ENCODE results near the gene SPCS2. TPM values are rescaled to one million over a fixed set of nuclear protein-coding genes. Genes with fewer than 3 reads are reported as not detected.

The SPCS2 gene
- total RNA-seq, 1 donor from 2014 or later: 178 TPM

DNA sequence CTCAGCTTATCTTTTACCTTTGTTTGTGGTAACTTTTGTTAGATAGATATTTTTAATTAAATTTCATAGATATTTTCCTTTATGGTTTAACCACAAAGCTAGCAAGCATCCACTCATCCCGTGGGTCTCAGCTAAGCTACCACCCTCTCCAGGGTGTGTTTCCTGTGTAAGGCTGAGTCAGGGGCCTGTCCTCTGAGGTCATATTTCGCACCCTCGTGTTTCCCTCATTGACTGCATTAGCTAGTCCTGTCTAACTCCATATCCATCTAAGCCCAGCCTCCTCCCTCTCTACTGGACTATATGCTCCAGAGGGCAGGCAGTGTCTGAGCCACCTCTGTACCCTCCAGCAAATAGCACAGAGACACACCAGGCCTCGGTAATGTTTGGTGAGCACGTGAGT lies 16.9 kb upstream of the SPCS2 start:
- no peaks in the 10 kb centered on the region for H3K9me3 ChIP-seq
- intact Hi-C loops (cut with DNase I): loop anchor here (5.0 to 10.0 kb wide), 2 partner anchors 103 to 315 kb away; no protein-coding TSS in a partner anchor
- H3K27me3 ChIP-seq: no peaks in the 10 kb centered on the region
- peaks cover 47% of the 10 kb centered on the region for H3K36me3 ChIP-seq
- DNase-seq (no peak), ATAC-seq (no peak)
- no peak overlapping the region for H3K4me3 ChIP-seq
- TF ChIP-seq, protein P1, sequence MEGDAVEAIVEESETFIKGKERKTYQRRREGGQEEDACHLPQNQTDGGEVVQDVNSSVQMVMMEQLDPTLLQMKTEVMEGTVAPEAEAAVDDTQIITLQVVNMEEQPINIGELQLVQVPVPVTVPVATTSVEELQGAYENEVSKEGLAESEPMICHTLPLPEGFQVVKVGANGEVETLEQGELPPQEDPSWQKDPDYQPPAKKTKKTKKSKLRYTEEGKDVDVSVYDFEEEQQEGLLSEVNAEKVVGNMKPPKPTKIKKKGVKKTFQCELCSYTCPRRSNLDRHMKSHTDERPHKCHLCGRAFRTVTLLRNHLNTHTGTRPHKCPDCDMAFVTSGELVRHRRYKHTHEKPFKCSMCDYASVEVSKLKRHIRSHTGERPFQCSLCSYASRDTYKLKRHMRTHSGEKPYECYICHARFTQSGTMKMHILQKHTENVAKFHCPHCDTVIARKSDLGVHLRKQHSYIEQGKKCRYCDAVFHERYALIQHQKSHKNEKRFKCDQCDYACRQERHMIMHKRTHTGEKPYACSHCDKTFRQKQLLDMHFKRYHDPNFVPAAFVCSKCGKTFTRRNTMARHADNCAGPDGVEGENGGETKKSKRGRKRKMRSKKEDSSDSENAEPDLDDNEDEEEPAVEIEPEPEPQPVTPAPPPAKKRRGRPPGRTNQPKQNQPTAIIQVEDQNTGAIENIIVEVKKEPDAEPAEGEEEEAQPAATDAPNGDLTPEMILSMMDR (IDR thresholded peaks at IDR 0.05): no peak
- H3K4me1 ChIP-seq: no peaks in the 10 kb centered on the region
- H3K27ac ChIP-seq: no peak overlapping the region

DNA sequence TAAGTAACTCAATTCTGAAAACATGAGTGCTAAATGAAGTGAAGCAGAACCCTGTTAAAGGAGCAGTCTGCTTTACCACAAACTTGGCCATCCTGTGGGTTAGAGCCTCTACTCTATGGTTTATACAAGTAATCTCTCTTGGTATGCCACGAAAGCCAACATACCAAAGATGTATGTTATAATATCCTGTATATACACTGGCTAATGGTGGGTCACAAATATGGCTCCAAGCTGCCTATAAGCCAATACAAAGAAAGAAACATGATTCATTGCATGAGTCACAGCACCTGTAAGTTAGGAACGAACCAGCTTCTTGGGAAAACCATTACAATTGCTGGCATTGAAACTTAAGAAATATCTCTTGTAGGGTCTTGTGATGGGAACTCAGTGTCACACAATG lies 16.3 kb upstream of the SPCS2 start:
- intact Hi-C loops (cut with DNase I): loop anchor here (5.0 to 10.0 kb wide), 2 partner anchors 102 to 315 kb away; no protein-coding TSS in a partner anchor
- Histone ChIP-seq H3K9me3 (no peaks in the 10 kb centered on the region), H3K27ac (no peak overlapping the region), H3K36me3 (peaks cover 47% of the 10 kb centered on the region), H3K27me3 (no peaks in the 10 kb centered on the region), H3K4me3 (no peak overlapping the region), H3K4me1 (no peaks in the 10 kb centered on the region)
- DNase-seq (no peak), ATAC-seq (no peak)
- TF ChIP-seq, protein P1 (IDR thresholded peaks at IDR 0.05): no peak

DNA sequence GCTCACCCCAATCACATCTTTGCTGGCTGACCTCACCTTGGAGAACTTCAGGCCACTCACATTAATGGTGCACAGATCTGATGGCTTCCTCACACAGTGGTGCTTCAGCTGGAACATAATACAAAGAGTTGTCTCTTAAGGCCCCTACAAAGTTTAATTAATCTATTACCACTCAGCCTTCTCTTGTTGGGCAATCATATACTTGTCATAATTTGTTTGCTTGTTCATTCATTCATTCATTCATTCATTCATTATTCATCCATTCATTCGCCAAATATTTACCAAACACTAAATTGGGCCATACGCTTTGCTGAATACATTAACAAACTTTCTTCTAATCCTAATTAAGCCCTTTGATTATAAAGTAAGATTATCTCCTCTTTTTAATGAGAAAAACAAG lies 15.3 kb upstream of the SPCS2 start:
- Histone ChIP-seq H3K4me1 (no peaks in the 10 kb centered on the region), H3K36me3 (peaks cover 42% of the 10 kb centered on the region), H3K27ac (no peak overlapping the region), H3K4me3 (no peak overlapping the region), H3K9me3 (no peaks in the 10 kb centered on the region), H3K27me3 (no peaks in the 10 kb centered on the region)
- TF ChIP-seq, protein P1 (IDR thresholded peaks at IDR 0.05): no peak
- DNase-seq (no peak), ATAC-seq (no peak)
- intact Hi-C loops (cut with DNase I): loop anchor here (5.0 to 10.0 kb wide), 2 partner anchors 101 to 314 kb away; no protein-coding TSS in a partner anchor

DNA sequence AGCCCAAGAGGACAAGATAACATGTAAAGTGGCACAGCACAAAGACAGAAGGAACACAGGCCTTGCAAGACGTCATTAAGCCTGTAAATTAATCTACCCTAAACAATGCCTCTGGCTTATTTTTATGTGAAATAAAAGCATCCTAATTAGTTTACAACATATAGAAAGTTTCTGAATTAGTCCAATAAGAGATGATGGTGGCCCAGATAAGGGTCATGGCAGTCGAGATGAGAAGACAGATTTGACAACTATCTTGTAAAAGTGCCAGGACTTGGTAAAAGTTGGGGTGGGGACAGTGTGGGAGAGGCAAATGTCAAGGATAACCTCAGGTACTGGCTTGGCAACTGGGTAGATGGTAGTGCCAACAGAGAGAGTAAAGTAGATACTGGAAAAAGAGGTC lies 13.8 kb upstream of the SPCS2 start:
- Histone ChIP-seq H3K4me3 (no peak overlapping the region), H3K4me1 (no peaks in the 10 kb centered on the region), H3K36me3 (peaks cover 49% of the 10 kb centered on the region), H3K27me3 (no peaks in the 10 kb centered on the region), H3K27ac (no peak overlapping the region), H3K9me3 (no peaks in the 10 kb centered on the region)
- ATAC-seq (no peak), DNase-seq (no peak)
- TF ChIP-seq, protein P1 (IDR thresholded peaks at IDR 0.05): no peak
- intact Hi-C loops (cut with DNase I): loop anchor here (10.0 kb wide), 1 partner anchor 100 kb away; no protein-coding TSS in a partner anchor

DNA sequence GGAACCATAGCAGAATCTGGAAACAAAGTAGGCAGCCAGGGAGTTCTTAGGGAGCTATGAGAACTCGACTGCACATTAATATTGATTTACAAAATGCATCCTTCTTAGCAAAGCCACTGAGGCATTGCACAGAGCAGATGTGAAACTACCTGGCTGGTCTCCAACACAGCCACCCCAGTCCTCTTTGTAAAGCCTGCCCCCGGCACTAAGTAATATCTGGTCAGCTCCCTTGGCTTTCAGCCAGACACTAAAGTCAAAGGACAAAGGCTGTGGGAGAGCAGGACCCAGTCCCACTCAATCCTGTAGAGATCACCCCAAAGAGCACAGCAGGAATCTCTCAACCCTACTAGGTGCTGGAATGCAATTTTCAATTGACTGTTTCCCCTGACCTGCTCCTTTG lies 13.0 kb upstream of the SPCS2 start:
- H3K27me3 ChIP-seq: no peaks in the 10 kb centered on the region
- H3K4me1 ChIP-seq: no peaks in the 10 kb centered on the region
- TF ChIP-seq, protein P1 (IDR thresholded peaks at IDR 0.05): no peak
- H3K36me3 ChIP-seq: peaks cover 49% of the 10 kb centered on the region
- DNase-seq (no peak), ATAC-seq (no peak)
- H3K9me3 ChIP-seq: no peaks in the 10 kb centered on the region
- H3K27ac ChIP-seq: no peak overlapping the region
- intact Hi-C loops (cut with DNase I): loop anchor here (10.0 kb wide), 1 partner anchor 99 kb away; no protein-coding TSS in a partner anchor
- no peak overlapping the region for H3K4me3 ChIP-seq

DNA sequence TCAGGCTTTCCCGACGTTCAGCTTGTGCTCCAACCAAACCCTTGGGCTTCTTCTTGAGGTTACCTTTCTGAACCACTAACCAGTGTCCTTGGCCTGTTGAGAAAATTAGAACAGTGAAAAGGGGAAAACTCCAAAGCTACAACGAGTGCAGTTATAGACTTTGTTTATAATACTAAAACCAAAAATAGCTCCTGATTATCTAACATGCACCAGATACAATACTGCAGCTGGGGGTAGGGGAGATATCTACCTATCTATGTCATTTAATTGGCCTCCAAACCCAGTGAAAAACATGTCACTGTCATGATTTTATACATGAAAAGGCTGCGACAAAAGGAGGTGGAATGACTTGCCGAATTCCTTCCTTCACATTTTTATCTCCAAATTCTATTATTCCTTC lies 12.1 kb upstream of the SPCS2 start:
- Histone ChIP-seq H3K27ac (no peak overlapping the region), H3K4me1 (no peaks in the 10 kb centered on the region), H3K9me3 (no peaks in the 10 kb centered on the region), H3K27me3 (no peaks in the 10 kb centered on the region), H3K36me3 (peaks cover 49% of the 10 kb centered on the region), H3K4me3 (no peak overlapping the region)
- intact Hi-C loops (cut with DNase I): loop anchor here (10.0 kb wide), 1 partner anchor 98 kb away; no protein-coding TSS in a partner anchor
- DNase-seq: no peak
- TF ChIP-seq, protein P1 (IDR thresholded peaks at IDR 0.05): no peak
- no peak for ATAC-seq
